Uterus (tissue), 2 donors: ENCODE results near the gene NELL2.

Experiments
- POLR2A ChIP-seq, 2 donors: fragments of 450-650 bp; IDR thresholded peaks; one replicate each; pipeline ENCODE4 v1.6.1; 2016; ENCODE audit warnings: antibody characterized with exemption in 2 of 2, mild to moderate bottlenecking in 1 of 2, moderate library complexity in 1 of 2
- TF ChIP-seq, protein P1 (sequence below), 4 experiments: fragments of 200-600 bp in 2 of 4; fragments of 450-650 bp in 2 of 4; sonication (generic) in 2 of 4; IDR thresholded peaks; one replicate each; pipeline ENCODE4 v1.5.1; 2016 to 2019; ENCODE audit warnings: antibody characterized with exemption in 4 of 4, mild to moderate bottlenecking in 2 of 4, moderate library complexity in 1 of 4

DNA sequence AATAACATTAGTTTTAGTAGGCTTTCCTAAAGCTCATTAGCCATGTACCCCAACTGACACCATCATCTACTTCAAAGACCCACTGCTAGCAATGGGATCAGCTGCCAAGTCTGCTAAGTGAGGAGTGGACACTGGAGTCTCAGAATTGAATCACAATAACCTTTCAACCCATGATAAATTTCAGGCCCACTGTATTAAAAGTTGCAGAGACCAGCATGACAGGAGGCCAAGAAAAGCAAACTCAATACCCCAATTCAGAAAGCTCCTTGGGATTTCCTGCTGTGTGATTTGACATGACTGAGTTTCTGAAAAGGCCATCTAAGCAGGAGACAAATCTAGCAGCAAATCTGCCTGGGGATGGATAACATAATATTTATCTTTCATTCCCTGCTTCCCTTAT, 320.7 kb downstream of the NELL2 start:
- TF ChIP-seq, protein P1, sequence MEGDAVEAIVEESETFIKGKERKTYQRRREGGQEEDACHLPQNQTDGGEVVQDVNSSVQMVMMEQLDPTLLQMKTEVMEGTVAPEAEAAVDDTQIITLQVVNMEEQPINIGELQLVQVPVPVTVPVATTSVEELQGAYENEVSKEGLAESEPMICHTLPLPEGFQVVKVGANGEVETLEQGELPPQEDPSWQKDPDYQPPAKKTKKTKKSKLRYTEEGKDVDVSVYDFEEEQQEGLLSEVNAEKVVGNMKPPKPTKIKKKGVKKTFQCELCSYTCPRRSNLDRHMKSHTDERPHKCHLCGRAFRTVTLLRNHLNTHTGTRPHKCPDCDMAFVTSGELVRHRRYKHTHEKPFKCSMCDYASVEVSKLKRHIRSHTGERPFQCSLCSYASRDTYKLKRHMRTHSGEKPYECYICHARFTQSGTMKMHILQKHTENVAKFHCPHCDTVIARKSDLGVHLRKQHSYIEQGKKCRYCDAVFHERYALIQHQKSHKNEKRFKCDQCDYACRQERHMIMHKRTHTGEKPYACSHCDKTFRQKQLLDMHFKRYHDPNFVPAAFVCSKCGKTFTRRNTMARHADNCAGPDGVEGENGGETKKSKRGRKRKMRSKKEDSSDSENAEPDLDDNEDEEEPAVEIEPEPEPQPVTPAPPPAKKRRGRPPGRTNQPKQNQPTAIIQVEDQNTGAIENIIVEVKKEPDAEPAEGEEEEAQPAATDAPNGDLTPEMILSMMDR (IDR thresholded peaks at IDR 0.05): no peak
- TF ChIP-seq POLR2A (IDR thresholded peaks at IDR 0.05): no peak
